ENCODE measurements around the gene E2F6. TPM values are rescaled to one million over a fixed set of nuclear protein-coding genes. Genes with fewer than 3 reads are reported as not detected.

The E2F6 gene
- total and polyA plus RNA-seq, 2 of the 13 experiments (the other 11 are each of a cell fraction or from before 2014, with no cell fraction given) = 27.3 to 36.0 TPM

DNA sequence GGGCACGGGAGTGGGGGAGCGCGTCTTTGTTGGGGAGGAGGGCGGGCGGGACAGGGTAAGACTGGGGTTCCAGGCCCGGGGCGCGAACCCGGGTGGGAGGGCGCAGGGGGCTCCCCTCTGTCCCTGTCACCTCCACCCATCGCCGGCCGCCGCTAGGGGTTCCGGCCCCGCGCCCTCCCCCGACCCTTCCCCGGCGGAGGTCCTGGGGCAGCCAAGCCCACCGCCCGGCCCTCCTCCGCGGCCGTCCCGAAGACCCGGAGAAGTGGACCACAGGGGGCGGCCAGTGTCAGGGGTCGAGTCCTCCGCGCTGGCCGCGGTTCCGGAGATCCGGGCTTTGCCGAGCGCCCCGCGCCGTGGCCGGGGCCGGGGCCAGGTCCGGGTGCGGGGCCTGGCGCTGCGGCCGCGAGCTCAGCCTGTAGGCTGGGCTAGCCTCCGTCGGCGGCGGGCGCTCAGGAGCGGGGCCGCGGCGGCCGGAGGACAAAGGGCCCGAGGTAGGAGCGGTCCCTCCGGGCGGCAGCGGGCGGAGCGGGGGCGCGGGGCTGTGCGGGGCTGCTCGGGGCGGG, 16.6 kb upstream of the E2F6 start (continued):
- no peak for TF ChIP-seq THAP11 (CRISPR knock-in tag; IDR thresholded peaks at IDR 0.05)
- TF ChIP-seq PHF8 (CRISPR knock-in tag; IDR thresholded peaks at IDR 0.05) = peak; percentile 13; the same call in 1 of the 2 replicates
- TF ChIP-seq, protein P1, sequence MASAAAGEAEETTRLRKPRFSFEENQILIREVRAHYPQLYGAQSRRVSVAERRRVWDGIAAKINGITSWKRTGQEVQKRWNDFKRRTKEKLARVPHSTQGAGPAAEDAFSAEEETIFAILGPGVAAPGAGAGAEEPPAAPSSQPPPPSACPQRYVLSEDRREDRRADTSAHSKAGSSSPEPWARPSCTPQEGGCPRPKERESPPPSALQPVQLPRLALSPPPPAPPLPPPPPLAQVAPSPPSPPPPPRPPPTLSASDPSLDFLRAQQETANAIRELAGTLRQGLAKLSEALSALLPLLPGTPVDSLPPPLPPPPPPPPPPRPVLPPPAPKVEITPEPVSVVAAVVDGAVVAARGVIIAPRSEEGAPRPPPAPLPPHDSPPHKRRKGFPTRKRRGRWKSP (CRISPR knock-in tag; IDR thresholded peaks at IDR 0.05) = no peak
- TF ChIP-seq NFKBIZ (CRISPR knock-in tag; IDR thresholded peaks at IDR 0.05) = no peak
- TF ChIP-seq ZSCAN29 (CRISPR knock-in tag; conservative IDR thresholded peaks at IDR 0.05) = no peak
- TF ChIP-seq, protein P2, sequence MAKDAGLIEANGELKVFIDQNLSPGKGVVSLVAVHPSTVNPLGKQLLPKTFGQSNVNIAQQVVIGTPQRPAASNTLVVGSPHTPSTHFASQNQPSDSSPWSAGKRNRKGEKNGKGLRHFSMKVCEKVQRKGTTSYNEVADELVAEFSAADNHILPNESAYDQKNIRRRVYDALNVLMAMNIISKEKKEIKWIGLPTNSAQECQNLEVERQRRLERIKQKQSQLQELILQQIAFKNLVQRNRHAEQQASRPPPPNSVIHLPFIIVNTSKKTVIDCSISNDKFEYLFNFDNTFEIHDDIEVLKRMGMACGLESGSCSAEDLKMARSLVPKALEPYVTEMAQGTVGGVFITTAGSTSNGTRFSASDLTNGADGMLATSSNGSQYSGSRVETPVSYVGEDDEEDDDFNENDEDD (CRISPR knock-in tag; IDR thresholded peaks at IDR 0.05; ENCODE audit: borderline replicate concordance) = no peak
- TF ChIP-seq, protein P3, sequence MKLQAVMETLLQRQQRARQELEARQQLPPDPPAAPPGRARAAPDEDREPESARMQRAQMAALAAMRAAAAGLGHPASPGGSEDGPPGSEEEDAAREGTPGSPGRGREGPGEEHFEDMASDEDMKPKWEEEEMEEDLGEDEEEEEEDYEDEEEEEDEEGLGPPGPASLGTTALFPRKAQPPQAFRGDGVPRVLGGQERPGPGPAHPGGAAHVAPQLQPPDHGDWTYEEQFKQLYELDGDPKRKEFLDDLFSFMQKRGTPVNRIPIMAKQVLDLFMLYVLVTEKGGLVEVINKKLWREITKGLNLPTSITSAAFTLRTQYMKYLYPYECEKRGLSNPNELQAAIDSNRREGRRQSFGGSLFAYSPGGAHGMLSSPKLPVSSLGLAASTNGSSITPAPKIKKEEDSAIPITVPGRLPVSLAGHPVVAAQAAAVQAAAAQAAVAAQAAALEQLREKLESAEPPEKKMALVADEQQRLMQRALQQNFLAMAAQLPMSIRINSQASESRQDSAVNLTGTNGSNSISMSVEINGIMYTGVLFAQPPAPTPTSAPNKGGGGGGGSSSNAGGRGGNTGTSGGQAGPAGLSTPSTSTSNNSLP (IDR thresholded peaks at IDR 0.05; ENCODE audit: low read depth, low read length) = no peak
- TF ChIP-seq, protein P4, sequence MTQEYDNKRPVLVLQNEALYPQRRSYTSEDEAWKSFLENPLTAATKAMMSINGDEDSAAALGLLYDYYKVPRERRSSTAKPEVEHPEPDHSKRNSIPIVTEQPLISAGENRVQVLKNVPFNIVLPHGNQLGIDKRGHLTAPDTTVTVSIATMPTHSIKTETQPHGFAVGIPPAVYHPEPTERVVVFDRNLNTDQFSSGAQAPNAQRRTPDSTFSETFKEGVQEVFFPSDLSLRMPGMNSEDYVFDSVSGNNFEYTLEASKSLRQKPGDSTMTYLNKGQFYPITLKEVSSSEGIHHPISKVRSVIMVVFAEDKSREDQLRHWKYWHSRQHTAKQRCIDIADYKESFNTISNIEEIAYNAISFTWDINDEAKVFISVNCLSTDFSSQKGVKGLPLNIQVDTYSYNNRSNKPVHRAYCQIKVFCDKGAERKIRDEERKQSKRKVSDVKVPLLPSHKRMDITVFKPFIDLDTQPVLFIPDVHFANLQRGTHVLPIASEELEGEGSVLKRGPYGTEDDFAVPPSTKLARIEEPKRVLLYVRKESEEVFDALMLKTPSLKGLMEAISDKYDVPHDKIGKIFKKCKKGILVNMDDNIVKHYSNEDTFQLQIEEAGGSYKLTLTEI (CRISPR knock-in tag; conservative IDR thresholded peaks at IDR 0.05) = no peak
- TF ChIP-seq HNRNPLL (IDR thresholded peaks at IDR 0.05; ENCODE audit: low read depth, low read length, poor library complexity, severe bottlenecking) = no peak
- TF ChIP-seq, protein P5, sequence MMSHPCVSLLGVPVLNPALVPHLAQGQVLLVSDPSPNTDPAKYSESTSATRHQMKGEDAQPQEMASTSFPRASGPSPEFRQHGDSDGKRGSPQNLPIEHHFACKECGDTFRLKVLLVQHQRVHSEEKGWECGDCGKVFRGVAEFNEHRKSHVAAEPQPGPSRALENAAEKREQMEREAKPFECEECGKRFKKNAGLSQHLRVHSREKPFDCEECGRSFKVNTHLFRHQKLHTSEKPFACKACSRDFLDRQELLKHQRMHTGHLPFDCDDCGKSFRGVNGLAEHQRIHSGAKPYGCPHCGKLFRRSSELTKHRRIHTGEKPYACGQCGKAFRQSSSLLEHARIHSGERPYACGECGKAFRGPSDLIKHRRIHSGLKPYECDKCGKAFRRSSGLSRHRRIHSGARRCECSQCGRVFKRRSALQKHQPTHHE (CRISPR knock-in tag; IDR thresholded peaks at IDR 0.05; ENCODE audit: borderline replicate concordance) = no peak
- TF ChIP-seq HNRNPL (IDR thresholded peaks at IDR 0.05; ENCODE audit: low read depth, low read length) = no peak
- TF ChIP-seq ZNF354B (CRISPR knock-in tag; IDR thresholded peaks at IDR 0.05) = no peak
- TF ChIP-seq, protein P6, sequence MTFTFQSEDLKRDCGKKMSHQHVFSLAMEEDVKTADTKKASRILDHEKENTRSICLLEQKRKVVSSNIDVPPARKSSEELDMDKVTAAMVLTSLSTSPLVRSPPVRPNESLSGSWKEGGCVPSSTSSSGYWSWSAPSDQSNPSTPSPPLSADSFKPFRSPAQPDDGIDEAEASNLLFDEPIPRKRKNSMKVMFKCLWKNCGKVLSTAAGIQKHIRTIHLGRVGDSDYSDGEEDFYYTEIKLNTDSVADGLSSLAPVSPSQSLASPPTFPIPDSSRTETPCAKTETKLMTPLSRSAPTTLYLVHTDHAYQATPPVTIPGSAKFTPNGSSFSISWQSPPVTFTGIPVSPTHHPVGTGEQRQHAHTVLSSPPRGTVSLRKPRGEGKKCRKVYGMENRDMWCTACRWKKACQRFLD (CRISPR knock-in tag; IDR thresholded peaks at IDR 0.05; ENCODE audit: borderline replicate concordance) = no peak

Data from HepG2 (cell line).